ENCODE measurements around the gene ROR2.

ROR2 gene

DNA sequence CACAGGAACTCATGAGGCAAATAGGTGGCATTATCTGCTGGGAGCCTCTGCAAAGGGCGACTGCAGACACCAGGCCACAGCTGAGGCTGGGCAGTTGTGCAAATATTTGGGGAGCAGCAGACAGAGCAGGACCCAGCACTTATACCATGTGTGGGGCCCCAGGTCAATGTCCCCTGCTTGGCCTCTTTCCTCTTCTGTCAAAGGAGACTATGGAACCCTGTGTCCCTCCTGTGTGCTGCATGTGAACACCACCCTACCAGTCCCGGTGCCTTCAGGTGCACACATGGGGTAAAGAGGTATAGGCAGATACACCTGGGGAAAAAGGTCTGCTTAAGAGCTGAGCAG, 50.8 kb downstream of the ROR2 start:
- no peak for DNase-seq

DNA sequence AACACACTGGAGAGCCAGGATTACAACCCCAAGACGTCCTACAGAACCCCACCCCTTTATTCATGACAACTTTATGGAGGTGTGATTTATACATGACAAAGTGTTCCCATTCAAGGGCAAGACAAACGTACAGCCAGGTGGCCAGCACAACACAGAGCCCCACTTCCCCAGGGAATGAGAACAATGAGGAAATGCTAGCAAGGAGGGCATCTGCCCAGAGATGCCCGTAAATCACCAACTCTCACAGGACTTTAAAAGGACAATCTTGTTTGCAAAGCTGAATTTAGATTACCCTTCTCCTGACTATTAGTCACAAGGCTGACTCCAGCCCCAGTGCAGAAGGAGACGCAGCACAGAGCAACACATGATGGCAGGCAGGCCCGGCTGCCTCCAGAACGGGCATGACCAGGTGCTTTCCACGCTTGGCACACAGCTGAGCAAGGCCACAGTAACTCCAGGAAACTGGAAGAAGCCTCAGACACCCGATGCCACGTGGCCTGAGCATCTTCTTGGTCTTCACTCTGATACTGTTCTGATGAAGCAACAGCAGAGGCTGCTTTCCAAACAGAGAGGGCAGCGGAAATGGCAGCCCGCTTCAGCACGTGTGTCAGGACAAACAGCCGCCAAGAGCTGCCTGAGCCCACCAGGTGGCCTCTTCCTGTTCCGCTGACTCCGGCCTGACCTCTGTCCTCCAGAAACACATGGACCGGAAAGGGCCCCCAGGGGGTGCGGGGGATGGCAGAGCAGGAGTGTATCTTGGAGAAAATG, 51.4 kb downstream of the ROR2 start:
- no peak for DNase-seq

- no peak for DNase-seq
Measured at GRCh38 chr9:91897201-91897600, 52.8 kb downstream of the ROR2 start.

GRCh38 chr9:91896513-91897121, 53.4 kb downstream of the ROR2 start:
- peak; percentile 26 for DNase-seq

DNA sequence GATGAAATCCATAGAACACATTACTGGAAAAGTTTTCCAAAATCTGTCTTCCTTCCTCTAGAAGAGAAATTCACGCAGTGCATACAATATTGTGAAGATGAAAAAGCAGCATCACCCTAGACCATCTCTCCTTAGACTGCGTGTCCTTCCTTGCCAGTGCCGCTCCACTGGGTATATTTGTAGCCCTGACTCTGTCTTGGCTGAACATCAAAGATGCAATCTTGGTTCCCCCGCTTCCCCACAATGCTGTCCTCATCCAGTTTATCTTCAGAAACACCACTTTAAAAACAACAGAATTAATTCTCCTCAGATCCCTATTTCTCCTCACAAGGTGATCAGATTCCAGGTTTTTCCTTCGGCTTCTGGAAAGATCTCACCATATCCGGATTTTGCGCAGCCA, 53.9 kb downstream of the ROR2 start:
- DNase-seq: no peak

- no peak for DNase-seq
Measured at GRCh38 chr9:91894536-91894935, 55.5 kb downstream of the ROR2 start.

GRCh38 chr9:91894023-91894422, 56.0 kb downstream of the ROR2 start:
- DNase-seq: no peak

DNA sequence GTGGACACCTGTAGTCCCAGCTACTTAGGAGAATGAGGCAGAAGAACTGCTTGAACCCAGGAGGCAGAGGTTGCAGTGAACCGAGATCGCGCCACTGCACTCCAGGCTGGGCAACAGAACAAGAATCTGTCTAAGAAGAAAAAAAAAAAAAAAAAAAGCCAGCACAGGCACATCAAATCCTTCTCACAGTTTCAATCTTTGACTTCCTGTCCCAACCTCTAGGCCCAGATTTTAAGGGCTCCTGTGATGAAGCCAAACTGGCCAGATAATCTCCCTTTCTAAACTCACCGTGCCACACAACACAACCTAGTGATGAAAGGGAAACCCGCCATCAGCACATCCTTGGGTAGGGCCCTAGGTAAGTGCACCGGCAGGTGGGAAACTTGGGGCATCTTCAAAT, 58.1 kb downstream of the ROR2 start:
- no peak for DNase-seq

DNA sequence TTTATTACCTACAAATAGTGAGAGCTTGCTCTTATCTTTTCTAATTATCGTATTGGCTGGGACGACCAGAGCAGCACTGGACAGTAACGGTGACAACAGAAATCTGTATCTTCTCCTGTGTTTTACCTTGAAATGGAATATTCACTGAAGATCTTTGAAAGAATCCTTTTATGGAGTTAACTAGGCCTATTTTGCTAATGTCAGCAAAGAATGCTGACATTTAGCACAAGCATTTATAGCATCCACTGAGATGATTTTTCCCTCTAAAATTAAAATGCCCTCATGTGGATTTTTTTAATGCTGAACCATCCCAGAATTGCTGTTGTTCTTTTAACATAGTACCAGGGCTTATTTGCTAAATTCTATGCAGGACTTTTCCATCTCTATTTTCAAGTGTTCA, 59.4 kb downstream of the ROR2 start:
- no peak for DNase-seq

- no peak for DNase-seq
Measured at GRCh38 chr9:91889161-91889911, 60.7 kb downstream of the ROR2 start.

- no peak for DNase-seq
Measured at GRCh38 chr9:91886414-91887076, 63.5 kb downstream of the ROR2 start.

- no peak for DNase-seq
Measured at GRCh38 chr9:91885746-91886413, 64.1 kb downstream of the ROR2 start.

DNA sequence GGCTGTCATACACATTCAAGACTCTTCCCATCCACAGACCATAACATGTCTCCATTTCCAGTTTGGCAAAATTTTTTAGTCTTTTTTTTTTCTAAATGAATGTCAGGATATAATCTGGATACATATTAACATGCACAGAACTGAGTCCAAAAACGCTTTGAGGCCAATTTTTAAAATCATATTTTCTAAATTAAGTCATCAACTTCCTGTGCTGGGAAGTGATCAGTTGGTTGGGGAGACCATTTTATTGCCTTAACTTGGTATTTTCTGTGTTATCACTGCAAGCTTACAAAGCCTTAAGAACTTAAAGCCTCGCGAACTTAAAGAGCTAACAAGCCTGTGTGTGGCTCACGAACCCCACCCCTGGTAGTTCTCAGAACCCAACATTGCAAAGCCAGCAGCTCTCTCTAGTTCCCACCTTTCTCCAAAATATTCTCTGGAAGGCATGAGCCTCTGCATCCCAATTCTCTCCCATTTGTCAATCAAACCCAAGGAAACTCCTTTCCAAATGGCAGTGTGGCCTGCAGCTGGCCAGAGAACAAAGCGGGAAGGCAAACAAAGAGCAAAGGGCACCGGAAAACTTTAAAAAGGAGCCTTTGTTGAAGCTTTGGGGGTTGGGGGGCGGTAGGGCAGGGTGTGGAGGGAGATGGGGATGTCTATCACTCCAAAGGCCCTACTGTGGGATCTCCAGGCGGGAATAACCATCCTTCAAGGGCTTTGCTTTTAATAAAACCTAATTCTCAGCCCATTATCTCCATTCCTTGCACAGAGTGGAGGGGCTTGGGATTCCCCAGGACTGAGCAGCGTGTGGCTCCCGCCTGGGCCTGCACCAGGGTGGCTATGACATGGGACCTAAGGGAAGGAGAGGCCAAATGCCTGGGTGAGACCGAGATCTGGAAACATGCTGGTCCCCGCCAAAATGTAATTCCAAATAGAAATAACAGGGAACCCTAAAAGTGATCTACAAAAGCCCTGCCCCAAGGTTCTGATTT, 65.0 kb downstream of the ROR2 start:
- no peak for DNase-seq

- DNase-seq: no peak
Measured at GRCh38 chr9:91884153-91884552, 65.9 kb downstream of the ROR2 start.

GRCh38 chr9:91883503-91883902, 66.5 kb downstream of the ROR2 start:
- no peak for DNase-seq

DNA sequence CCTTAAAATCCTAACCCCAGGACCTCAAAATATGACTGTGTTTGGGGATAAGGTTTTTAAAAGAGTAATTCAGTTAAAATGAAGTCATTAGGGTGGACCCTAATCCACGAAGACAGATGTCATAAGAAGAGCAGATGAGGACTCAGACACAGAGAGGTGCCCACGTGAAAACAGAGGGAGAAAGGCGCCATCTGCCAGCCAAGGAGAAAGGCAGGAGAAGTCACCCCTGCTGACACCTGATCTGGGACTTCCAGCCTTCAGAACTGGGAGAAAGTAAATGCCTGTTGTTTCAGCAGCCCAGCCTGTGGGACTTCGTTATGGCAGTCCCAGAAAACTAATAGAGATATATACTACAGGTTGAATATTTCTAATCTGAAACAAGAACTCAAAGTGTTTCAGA, 67.4 kb downstream of the ROR2 start:
- peak; percentile 21 for DNase-seq

DNA sequence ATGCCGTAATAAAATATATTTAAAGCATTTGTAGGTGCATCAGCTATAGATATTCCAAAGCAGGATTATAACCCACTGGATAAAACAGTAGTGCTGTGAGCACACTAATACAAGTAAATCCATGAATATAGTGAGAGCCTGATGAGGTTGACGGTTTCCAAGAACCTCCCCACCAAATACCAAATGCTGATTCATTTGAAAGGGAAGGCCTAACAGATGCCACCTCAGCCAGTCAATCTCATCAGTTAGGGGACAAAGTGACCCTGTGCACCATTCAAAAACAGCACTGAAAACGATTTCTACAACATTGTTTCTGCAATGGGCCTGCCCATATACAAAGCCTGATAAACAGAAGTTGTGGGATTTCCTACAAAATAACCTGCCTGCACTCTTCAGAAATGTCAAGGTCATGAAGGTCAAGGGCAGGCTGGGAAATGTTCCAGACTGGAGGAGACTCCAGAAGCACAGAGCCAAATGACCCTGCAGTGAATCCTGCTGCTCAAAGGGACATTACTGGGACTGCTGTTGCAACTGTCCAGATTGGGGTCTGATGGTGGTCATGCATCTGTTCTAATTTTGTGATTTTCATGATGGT, 69.6 kb downstream of the ROR2 start:
- DNase-seq: no peak

- DNase-seq: no peak
Measured at GRCh38 chr9:91879231-91879630, 70.8 kb downstream of the ROR2 start.

- no peak for DNase-seq
Measured at GRCh38 chr9:91873637-91874051, 76.4 kb downstream of the ROR2 start.

DNA sequence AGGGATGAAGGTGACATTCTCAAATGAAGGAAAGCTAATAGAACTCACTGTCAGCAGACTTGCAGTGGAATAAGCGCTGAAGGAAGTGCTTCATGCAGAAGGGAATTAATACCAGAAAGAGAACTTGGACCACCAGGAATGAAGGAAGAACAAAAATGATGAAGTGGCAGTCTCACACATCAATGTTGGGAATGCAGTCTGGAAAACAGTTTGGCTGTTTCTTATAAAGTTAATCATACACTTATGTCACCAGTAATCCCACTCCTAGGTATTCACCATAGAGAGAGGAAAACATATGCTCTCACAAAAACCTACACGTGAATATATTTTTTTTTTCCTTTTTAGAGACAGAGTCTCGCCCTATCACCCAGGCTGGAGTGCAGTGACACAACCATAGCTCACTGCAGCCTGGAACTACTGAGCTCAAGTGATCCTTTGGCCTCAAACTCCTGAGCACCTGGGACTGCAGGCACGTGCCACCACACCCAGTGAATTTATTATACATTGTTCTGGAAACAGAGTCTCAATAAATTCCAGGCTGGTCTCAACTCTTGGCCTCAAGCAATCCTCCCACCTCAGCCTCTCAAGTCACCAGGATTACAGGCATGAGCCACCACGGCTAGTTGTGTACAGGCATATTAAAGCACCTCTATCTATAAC, 81.2 kb downstream of the ROR2 start:
- no peak for DNase-seq

DNA sequence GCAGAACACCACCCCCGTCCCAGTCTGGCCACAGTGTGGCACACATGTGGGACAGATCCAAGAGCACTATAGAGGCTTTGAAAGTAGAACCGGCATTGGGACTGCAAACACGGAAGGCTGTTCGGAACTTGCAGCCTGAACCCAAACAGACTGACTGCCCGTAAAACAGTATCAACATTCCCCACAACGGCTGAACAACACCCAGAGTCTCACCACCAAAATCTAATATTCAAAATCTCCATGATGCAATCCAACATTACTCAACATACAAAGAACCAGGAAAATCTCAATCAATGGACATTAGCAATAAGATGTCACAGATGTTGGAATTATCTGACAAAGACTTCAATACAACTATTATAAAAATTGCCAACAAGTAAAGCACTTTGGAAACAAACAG, 82.3 kb downstream of the ROR2 start:
- no peak for DNase-seq

Data from NCI-H1694 treated with DMSO at 0.1 percent for 48 hours (cell line).